Stimulated activated CD8-positive, alpha-beta memory T cell treated with anti-CD3 and anti-CD28 coated beads, Interleukin-7, amount 100 ng/mL, for 48 hours (primary cell): ENCODE measurements around the gene THAP8.
A peak's percentile ranks its signal among the peaks of the same experiment; 100 is the strongest.
"Not testable (repeated sequence)": the region's sequence is repeated elsewhere in the genome, so short reads cannot be mapped to it uniquely, and the experiment has no call there.

Experiments
- DNase-seq, 2 donors: peaks; one replicate each; pipeline ENCODE4 v3.0.0-alpha.2; 2020; ENCODE audit warnings: low read depth in 1 of 2; ENCODE audit errors: extremely low read depth in 1 of 2

THAP8 gene

GRCh38 chr19:36072081-36072480 is 18.0 kb upstream of the THAP8 start:
- no peak for DNase-seq

GRCh38 chr19:36068810-36069499 is 14.9 kb upstream of the THAP8 start:
- not testable (repeated sequence) for DNase-seq

- no peak for DNase-seq
Measured at GRCh38 chr19:36067681-36068080, 13.6 kb upstream of the THAP8 start.

- no peak for DNase-seq
Measured at GRCh38 chr19:36064826-36065225, 10.7 kb upstream of the THAP8 start.

- no peak for DNase-seq
Measured at GRCh38 chr19:36061367-36061766, 7.3 kb upstream of the THAP8 start.

GRCh38 chr19:36060430-36060829 is 6.3 kb upstream of the THAP8 start:
- DNase-seq = no peak

- DNase-seq = no peak
Measured at GRCh38 chr19:36059180-36059910, 5.3 kb upstream of the THAP8 start.

GRCh38 chr19:36058481-36059179 is 4.5 kb upstream of the THAP8 start:
- no peak for DNase-seq

- peak; percentile 92 to 95 for DNase-seq
Measured at GRCh38 chr19:36054733-36055686, 925 bp upstream of the THAP8 start, which contains the start of gene WDR62. WDR62 (plus strand) TSS chr19:36054897; CDS start chr19:36054972, 75 bp downstream.

GRCh38 chr19:36051637-36052036 is 2.4 kb downstream of the THAP8 start:
- DNase-seq = no peak

GRCh38 chr19:36051236-36051635 is 2.8 kb downstream of the THAP8 start:
- DNase-seq = no peak

GRCh38 chr19:36049080-36049698 is 4.9 kb downstream of the THAP8 start:
- DNase-seq = no peak

GRCh38 chr19:36047835-36048234 is 6.2 kb downstream of the THAP8 start:
- no peak for DNase-seq

- DNase-seq = no peak
Measured at GRCh38 chr19:36046443-36047050, 7.5 kb downstream of the THAP8 start.

GRCh38 chr19:36043952-36044351 is 10.1 kb downstream of the THAP8 start:
- no peak for DNase-seq

- no peak for DNase-seq
Measured at GRCh38 chr19:36041831-36042230, 12.3 kb downstream of the THAP8 start.

GRCh38 chr19:36041092-36041491 is 13.0 kb downstream of the THAP8 start:
- not testable (repeated sequence) for DNase-seq

GRCh38 chr19:36040495-36040894 is 13.6 kb downstream of the THAP8 start:
- no peak for DNase-seq

GRCh38 chr19:36032251-36033104 is 21.6 kb downstream of the THAP8 start, which contains the start of gene CLIP3:
CLIP3 (minus strand) TSS chr19:36032873; CDS start chr19:36032357, 516 bp downstream.
- DNase-seq = peak in 1 of 2 donors; percentile 19
